ENCODE results near the gene SBDS. TPM values are rescaled to one million over a fixed set of nuclear protein-coding genes. Genes with fewer than 3 reads are reported as not detected.
"Not testable (repeated sequence)": the region's sequence is repeated elsewhere in the genome, so short reads cannot be mapped to it uniquely, and the experiment has no call there.

SBDS gene
- 10 to 100 TPM; 50.5 to 63.1 (median 60.5) TPM for total RNA-seq
- long read RNA-seq, transcript SBDS-201 (5 exons, 1,631 nt): major isoform, 21 of 37 reads
- long read RNA-seq, partial matches to known transcripts: 16 of 37 reads
- long read RNA-seq, other reads (novel, unspliced or antisense): 0 of 37 reads

DNA sequence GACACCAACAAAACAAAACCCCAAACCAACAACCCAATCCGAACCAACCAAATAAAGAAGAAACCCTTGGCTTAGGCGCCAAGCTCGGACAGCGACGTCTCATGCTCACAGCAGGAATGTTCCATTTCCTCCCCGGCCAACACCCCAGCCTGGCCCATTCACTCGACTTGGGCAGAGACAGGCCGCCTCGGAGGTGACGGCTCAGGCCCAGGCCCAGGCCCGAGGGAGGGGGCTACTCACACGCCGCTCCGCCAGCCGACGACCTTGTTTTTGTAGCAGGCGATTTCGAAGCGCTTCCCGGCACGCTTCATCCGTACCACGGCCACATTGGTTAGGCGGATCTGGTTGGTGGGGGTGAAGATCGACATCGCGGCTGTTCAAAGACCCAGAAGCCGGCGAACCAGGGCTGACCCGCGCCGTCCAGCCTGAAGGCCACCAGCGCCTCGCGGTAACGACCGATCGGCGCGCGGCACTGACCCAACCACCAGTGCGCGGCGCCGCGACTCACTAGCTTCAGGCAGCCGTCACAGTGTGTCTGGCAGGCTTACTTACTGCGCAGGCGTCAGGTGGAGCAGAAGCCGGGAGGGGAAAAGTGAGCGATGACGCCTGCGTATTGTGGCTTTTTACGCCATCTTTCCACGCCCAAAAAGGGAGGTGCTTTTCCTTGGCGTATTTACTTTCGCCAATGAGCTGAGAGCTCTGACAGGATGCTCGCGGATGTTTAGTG is at the start of gene SBDS:
Gene SBDS, minus strand, starts transcription at position 537 of the 727 bp plus-strand sequence. Its CDS starts 169 bp downstream, at position 368.
- Histone ChIP-seq H3K36me3 (peaks cover 0 to 34% (median 15%) of the 10 kb centered on the region in 4 donors), H3K27ac (peak within 1 kb of the TSS; percentile 91 to 97 (median 95)), H3K4me3 (peak within 1 kb of the TSS; percentile 65 to 77 (median 72))
- H3K9me3 ChIP-seq; H3K27me3 ChIP-seq; H3K4me1 ChIP-seq; intact Hi-C loops (cut with DNase I): not testable (repeated sequence)
- peak; percentile 92 to 95 (median 95) for DNase-seq
- peak; percentile 81 to 85 (median 83) for ATAC-seq
- WGBS (ENCODE audit: insufficient coverage, low coverage, low lambda C conversion rate, missing lambda C conversion rate): under 1% methylated on average over 11 of the region's 59 CpGs
- TF ChIP-seq POLR2A (IDR thresholded peaks at IDR 0.05): peak; percentile 99

DNA sequence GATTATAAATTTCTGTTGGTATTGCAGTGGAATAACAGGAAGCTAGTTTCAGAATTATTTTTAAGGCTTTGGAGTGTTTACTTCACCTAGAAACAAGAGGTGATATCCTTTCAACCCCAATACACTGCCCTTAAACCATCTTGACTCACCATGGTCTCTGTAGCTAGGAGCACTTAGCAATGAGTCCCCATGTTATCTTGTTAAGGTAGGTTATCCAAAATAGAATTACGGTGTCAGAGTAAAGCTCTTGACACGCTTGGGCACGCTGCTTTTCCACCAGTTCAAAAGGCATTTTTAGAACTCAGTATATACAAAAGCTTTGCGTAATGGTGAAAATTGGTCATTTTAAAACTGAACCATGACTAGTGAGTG is 48.2 kb upstream of the SBDS start:
- H3K36me3 ChIP-seq; ATAC-seq; H3K27me3 ChIP-seq; H3K9me3 ChIP-seq; intact Hi-C loops (cut with DNase I); DNase-seq; H3K4me3 ChIP-seq: not testable (repeated sequence)
- H3K27ac ChIP-seq: peak overlapping the region in 1 of 3 donors; percentile 9
- peaks cover 0 to 14% (median 3%) of the 10 kb centered on the region in 4 donors for H3K4me1 ChIP-seq
- WGBS (ENCODE audit: insufficient coverage, low coverage, low lambda C conversion rate, missing lambda C conversion rate): 97% methylated on average over 4 of the region's 4 CpGs

DNA sequence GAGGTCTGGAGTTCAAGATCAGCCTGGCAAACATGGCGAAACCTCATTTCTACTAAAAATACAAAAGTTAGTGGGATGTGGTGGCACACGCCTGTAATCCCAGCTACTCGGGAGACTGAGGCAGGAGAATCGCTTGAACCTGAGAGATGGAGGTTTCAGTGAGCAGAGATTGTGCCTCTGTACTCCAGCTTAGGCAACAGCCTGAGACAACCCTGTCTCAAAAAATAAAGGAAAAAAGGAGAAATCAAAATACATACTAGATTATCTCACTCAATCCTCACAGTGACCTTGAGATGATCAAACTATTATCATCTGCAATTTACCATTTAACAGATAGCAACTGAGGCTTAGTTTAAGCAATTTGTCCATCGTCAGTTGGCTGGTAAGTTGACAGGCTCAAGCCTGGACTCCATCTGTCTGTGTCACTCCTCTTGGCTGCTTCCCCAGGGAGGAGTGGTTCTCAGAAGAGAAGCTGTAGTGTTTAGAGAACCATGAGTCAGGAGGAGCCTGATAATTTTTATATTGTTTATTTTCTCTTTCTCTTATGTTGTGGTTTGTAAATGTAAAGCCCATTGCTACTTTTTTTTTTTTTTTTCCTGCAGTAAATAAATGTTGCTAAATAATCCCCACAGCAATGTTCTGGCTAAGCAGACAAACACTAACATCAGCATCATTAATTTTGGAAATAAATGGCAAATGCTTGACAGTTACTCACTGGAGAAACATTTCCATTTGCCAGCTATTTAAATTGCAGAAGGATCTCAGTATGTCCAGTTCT is 47.6 kb upstream of the SBDS start:
- H3K27me3 ChIP-seq; H3K36me3 ChIP-seq; H3K9me3 ChIP-seq; intact Hi-C loops (cut with DNase I); H3K4me3 ChIP-seq: not testable (repeated sequence)
- DNase-seq (peak in 2 of 3 donors; percentile 51 to 67), ATAC-seq (peak; percentile 86 to 97 (median 94))
- Histone ChIP-seq H3K27ac (peak overlapping the region in 1 of 3 donors; percentile 9), H3K4me1 (peaks cover 0 to 14% (median 3%) of the 10 kb centered on the region in 4 donors)
- 70% methylated on average over 5 of the region's 5 CpGs for WGBS (ENCODE audit: insufficient coverage, low coverage, low lambda C conversion rate, missing lambda C conversion rate)

DNA sequence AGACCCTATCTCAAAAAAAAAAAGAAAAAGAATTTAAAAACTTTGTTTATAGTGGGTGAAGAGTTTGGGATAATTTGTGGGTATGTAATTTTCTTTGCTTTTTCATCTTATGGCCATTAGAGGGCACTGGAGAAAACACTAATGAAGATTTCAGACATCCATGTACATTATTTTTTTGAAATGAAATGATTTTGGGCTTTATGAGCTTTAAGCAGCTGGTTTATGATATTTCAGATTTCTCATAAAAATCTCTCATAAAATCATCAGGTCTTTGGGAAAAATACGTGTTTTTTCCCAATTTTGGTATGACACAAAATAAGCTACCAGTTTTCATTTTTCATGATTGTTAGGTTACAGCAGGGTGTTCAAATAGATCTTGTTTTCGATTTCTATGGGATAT is 45.4 kb upstream of the SBDS start:
- H3K4me1 ChIP-seq; H3K9me3 ChIP-seq; intact Hi-C loops (cut with DNase I); H3K27ac ChIP-seq; DNase-seq; H3K4me3 ChIP-seq; H3K36me3 ChIP-seq; H3K27me3 ChIP-seq: not testable (repeated sequence)
- 19% methylated on average over 2 of the region's 2 CpGs for WGBS (ENCODE audit: insufficient coverage, low coverage, low lambda C conversion rate, missing lambda C conversion rate)
- ATAC-seq: peak in 2 of 4 donors; percentile 35 to 39
- TF ChIP-seq, protein P1, sequence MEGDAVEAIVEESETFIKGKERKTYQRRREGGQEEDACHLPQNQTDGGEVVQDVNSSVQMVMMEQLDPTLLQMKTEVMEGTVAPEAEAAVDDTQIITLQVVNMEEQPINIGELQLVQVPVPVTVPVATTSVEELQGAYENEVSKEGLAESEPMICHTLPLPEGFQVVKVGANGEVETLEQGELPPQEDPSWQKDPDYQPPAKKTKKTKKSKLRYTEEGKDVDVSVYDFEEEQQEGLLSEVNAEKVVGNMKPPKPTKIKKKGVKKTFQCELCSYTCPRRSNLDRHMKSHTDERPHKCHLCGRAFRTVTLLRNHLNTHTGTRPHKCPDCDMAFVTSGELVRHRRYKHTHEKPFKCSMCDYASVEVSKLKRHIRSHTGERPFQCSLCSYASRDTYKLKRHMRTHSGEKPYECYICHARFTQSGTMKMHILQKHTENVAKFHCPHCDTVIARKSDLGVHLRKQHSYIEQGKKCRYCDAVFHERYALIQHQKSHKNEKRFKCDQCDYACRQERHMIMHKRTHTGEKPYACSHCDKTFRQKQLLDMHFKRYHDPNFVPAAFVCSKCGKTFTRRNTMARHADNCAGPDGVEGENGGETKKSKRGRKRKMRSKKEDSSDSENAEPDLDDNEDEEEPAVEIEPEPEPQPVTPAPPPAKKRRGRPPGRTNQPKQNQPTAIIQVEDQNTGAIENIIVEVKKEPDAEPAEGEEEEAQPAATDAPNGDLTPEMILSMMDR (IDR thresholded peaks at IDR 0.05): peak; percentile 16 to 50 (median 44)

DNA sequence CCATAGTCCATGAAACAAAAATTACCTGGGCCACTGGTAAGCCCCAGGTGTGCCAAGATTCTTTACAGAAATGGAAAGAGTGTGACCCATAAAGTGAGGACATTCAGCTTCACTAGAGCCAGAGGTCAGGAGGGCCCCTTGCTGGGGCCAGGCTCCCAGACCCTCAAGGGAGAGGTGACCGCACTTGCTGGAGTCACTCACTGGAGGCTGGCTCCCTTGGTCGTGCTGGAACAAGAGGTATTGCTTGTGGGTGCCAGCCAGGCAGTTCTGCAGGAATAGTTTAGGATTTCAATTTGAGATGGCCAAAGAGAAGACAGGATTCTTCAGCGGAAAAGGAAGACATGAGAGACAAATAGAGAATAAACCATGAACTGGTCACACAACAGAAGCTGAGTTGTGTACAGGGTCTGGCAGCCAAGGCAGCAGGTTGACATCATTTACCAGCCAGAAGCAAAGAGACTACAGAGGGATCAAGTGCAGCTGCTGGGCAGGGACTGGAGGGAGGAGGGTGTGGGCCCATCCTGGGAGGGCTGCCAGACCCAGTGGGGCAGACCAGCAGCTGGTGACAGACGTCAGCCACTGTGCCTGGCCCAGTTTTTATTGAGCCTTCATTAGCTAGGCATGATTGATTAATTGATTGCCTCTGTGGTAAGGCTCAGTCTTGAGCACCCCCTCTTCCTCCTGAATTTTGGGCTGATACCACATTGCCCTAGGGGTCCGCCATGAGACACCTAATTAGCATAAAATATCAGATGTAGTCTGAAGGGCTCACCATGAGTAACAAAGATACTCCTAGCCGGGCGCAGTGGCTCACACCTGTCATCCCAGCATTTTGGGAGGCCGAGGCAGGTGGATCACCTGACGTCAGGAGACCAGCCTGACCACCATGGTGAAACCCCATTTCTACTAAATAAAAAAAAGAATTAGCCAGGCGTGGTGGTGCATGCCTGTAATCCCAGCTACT is 41.3 kb upstream of the SBDS start:
- H3K27me3 ChIP-seq; H3K4me3 ChIP-seq; H3K36me3 ChIP-seq; H3K9me3 ChIP-seq; DNase-seq; H3K27ac ChIP-seq; intact Hi-C loops (cut with DNase I); H3K4me1 ChIP-seq: not testable (repeated sequence)
- peak in 2 of 4 donors; percentile 27 to 72 for ATAC-seq
- WGBS (ENCODE audit: insufficient coverage, low coverage, low lambda C conversion rate, missing lambda C conversion rate): 95% methylated on average over 6 of the region's 10 CpGs

DNA sequence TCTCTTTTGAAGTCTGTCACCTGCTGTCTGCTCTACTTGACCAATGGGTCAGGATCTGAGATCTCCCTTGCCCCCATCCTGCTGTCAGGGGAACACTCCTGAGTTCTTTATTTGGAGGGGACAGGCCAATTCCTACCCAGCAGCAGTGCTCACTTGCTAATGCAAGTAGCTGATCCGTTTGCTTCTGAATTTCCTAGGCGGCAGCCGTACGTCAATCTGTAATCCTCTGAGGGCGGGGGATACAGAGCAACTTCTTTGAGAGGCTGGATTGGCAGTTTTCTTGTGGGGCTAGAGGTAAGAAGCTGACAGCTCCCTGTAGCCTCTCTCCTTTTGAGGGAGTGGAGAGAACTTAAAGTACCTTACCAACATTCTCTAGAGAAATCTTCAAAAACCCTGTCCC is 37.9 kb upstream of the SBDS start:
- TF ChIP-seq POLR2A (IDR thresholded peaks at IDR 0.05): no peak
- TF ChIP-seq, protein P1 (IDR thresholded peaks at IDR 0.05): no peak
- DNase-seq (no peak), ATAC-seq (no peak)
- no peaks in the 10 kb centered on the region for H3K4me1 ChIP-seq
- no peak overlapping the region for H3K27ac ChIP-seq
- H3K4me3 ChIP-seq: no peak overlapping the region
- intact Hi-C loops (cut with DNase I): no loop called here
- H3K27me3 ChIP-seq: no peaks in the 10 kb centered on the region
- no CpG with 5 or more reads among the region's 5 CpGs for whole genome bisulfite sequencing (ENCODE audit: insufficient coverage, low coverage, low lambda C conversion rate, missing lambda C conversion rate)
- no peaks in the 10 kb centered on the region for H3K9me3 ChIP-seq
- peaks cover 0 to 5% (median 0%) of the 10 kb centered on the region in 4 donors for H3K36me3 ChIP-seq

DNA sequence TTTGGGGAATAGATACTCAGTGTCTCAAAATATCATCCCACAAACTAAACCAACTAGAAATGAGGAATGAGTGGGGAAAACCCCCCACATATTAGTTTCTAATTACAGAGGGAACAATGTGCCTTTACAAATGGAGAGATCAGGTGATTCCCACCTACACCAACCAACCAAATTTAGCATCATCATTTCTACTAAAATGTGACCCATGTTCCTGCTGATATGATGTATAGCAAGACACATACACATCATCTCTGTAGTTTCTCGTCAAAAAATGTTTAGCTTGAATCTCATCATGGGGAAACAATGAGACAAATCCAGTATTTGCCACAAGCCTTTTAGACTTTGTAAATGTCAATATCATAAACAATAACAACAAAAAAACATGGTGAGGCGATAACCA is 36.3 kb upstream of the SBDS start:
- H3K4me3 ChIP-seq; H3K4me1 ChIP-seq; ATAC-seq; DNase-seq; H3K36me3 ChIP-seq; H3K9me3 ChIP-seq; H3K27me3 ChIP-seq; intact Hi-C loops (cut with DNase I); H3K27ac ChIP-seq: not testable (repeated sequence)
- WGBS (ENCODE audit: insufficient coverage, low coverage, low lambda C conversion rate, missing lambda C conversion rate): 85% methylated on average over 1 of the region's 2 CpGs

DNA sequence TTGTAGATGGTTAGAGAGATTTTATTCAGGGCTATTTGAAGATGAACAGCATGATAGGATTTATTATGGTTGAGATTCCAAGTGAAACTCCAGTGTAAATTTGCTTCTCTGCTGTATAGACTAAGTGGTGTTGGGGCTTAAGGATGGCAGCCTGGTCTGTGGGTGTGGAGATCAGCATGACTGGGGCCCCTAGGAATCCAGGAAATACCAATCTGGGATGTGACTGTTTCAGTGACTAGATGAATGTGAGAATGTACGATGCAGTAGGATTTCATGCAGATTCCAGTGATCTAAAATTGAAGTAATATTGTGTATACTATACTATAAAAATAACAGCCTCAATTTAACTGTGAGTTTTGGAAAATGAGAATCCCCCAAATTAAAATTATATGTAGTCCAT is 30.1 kb upstream of the SBDS start:
- DNase-seq; H3K4me1 ChIP-seq; H3K4me3 ChIP-seq; ATAC-seq; H3K27ac ChIP-seq; intact Hi-C loops (cut with DNase I); H3K9me3 ChIP-seq; H3K27me3 ChIP-seq: not testable (repeated sequence)
- WGBS (ENCODE audit: insufficient coverage, low coverage, low lambda C conversion rate, missing lambda C conversion rate): 89% methylated on average over 1 of the region's 1 CpG
- H3K36me3 ChIP-seq: peaks cover 0 to 20% (median 2%) of the 10 kb centered on the region in 4 donors

Measured in right lobe of liver (tissue), 6 donors.